KBM-7 (cell line): ENCODE results near the gene TBC1D7.

ENCODE experiments used
- DNase-seq: peaks from one replicate; pipeline ENCODE4 v3.0.0-alpha.2; 2015
- in situ Hi-C: fragments of 300-500 bp; cut with MboI; formaldehyde crosslinking; loops from 2 replicates; pipeline ENCODE4 v1.14.3; 2020; ENCODE audit warnings: low sequenced_read_pairs, low pct_unique_long_range_greater_than_20kb, mixed read lengths

Gene TBC1D7

GRCh38 chr6:13299403-13299821 is 28.9 kb downstream of the TBC1D7 start:
- no peak for DNase-seq
- in situ Hi-C loops: no loop called here

GRCh38 chr6:13298446-13298845 is 29.9 kb downstream of the TBC1D7 start:
- DNase-seq: no peak
- in situ Hi-C loops: no loop called here

GRCh38 chr6:13297391-13297790 is 30.9 kb downstream of the TBC1D7 start:
- DNase-seq: no peak
- in situ Hi-C loops: no loop called here

- in situ Hi-C loops: no loop called here
- DNase-seq: no peak
These were observed 31.8 kb downstream of the TBC1D7 start for GRCh38 chr6:13296536-13296997.

- no peak for DNase-seq
These were observed 32.8 kb downstream of the TBC1D7 start for GRCh38 chr6:13295576-13295975.

GRCh38 chr6:13294499-13295069 is 33.8 kb downstream of the TBC1D7 start:
- in situ Hi-C loops: no loop called here
- DNase-seq: peak; percentile 52

More at GRCh38 chr6:13295576-13295975, 32.8 kb downstream of the TBC1D7 start:
- in situ Hi-C loops: no loop called here

GRCh38 chr6:13292774-13293173 is 35.6 kb downstream of the TBC1D7 start:
- DNase-seq: no peak
- in situ Hi-C loops: no loop called here

GRCh38 chr6:13290335-13290734 is 38.0 kb downstream of the TBC1D7 start:
- in situ Hi-C loops: no loop called here
- no peak for DNase-seq

- no peak for DNase-seq
- in situ Hi-C loops: no loop called here
These were observed 38.5 kb downstream of the TBC1D7 start for GRCh38 chr6:13289789-13290318.

GRCh38 chr6:13288969-13289391 is 39.4 kb downstream of the TBC1D7 start:
- in situ Hi-C loops: no loop called here
- no peak for DNase-seq

- DNase-seq: no peak
- in situ Hi-C loops: no loop called here
These were observed 39.9 kb downstream of the TBC1D7 start for GRCh38 chr6:13288481-13288880.

- in situ Hi-C loops: no loop called here
- no peak for DNase-seq
These were observed 41.2 kb downstream of the TBC1D7 start for GRCh38 chr6:13287104-13287503.

GRCh38 chr6:13286181-13286580 is 42.2 kb downstream of the TBC1D7 start:
- peak; percentile 43 for DNase-seq
- in situ Hi-C loops: no loop called here

GRCh38 chr6:13285705-13286104 is 42.6 kb downstream of the TBC1D7 start:
- peak; percentile 37 for DNase-seq
- in situ Hi-C loops: no loop called here

- no peak for DNase-seq
- in situ Hi-C loops: no loop called here
These were observed 43.7 kb downstream of the TBC1D7 start for GRCh38 chr6:13284646-13285045.

GRCh38 chr6:13283331-13283730 is 45.0 kb downstream of the TBC1D7 start:
- in situ Hi-C loops: no loop called here
- no peak for DNase-seq

- DNase-seq: no peak
- in situ Hi-C loops: no loop called here
These were observed 45.8 kb downstream of the TBC1D7 start for GRCh38 chr6:13282393-13283069.

- DNase-seq: no peak
- in situ Hi-C loops: no loop called here
These were observed 46.7 kb downstream of the TBC1D7 start for GRCh38 chr6:13281686-13282085.

- in situ Hi-C loops: no loop called here
- no peak for DNase-seq
These were observed 48.1 kb downstream of the TBC1D7 start for GRCh38 chr6:13280254-13280653.

GRCh38 chr6:13278991-13279390 is 49.3 kb downstream of the TBC1D7 start:
- in situ Hi-C loops: no loop called here
- DNase-seq: no peak

GRCh38 chr6:13278164-13278563 is 50.2 kb downstream of the TBC1D7 start:
- in situ Hi-C loops: no loop called here
- peak; percentile 53 for DNase-seq
